ENCODE measurements around the gene HLA-DRB1.
A peak's percentile ranks its signal among the peaks of the same experiment; 100 is the strongest.

Gene HLA-DRB1

GRCh38 chr6:32617751-32618150, 28.1 kb upstream of the HLA-DRB1 start:
- FAIRE-seq: no peak

GRCh38 chr6:32615885-32616532, 26.4 kb upstream of the HLA-DRB1 start:
- no peak for TF ChIP-seq POLR2A (IDR thresholded peaks at IDR 0.05; ENCODE audit: low read depth, low read length)
- FAIRE-seq: no peak
- DNase-seq (ENCODE audit: insufficient read length, low spot score): no peak

More at GRCh38 chr6:32617751-32618150, 28.1 kb upstream of the HLA-DRB1 start:
- TF ChIP-seq POLR2A (IDR thresholded peaks at IDR 0.05; ENCODE audit: low read depth, low read length): no peak
- DNase-seq (ENCODE audit: insufficient read length, low spot score): no peak

GRCh38 chr6:32614366-32615081, 24.9 kb upstream of the HLA-DRB1 start:
- no peak for DNase-seq (ENCODE audit: insufficient read length, low spot score)
- TF ChIP-seq POLR2A (IDR thresholded peaks at IDR 0.05; ENCODE audit: low read depth, low read length): no peak
- no peak for FAIRE-seq

DNA sequence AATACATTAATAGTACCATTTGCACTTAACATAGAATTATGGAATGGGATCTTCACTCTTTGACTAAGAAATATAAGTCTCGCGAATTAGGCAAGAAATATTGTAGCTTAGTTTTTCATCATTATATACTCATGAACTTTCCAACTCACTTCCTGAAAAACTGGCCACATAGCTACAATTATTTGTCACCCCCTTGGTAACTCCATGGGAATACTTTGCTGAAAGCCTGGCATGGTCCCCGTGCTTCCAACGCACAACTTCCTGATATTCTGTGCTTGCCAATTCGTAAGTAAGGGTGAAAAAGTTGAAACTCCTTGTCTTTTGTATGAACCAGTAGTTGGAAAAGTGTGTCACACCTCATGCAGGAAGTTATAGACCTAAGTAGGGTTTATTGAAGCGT, 23.8 kb upstream of the HLA-DRB1 start:
- no peak for TF ChIP-seq POLR2A (IDR thresholded peaks at IDR 0.05; ENCODE audit: low read depth, low read length)
- no peak for FAIRE-seq
- DNase-seq (ENCODE audit: insufficient read length, low spot score): no peak

- DNase-seq (ENCODE audit: insufficient read length, low spot score) (no peak), FAIRE-seq (no peak)
- no peak for TF ChIP-seq POLR2A (IDR thresholded peaks at IDR 0.05; ENCODE audit: low read depth, low read length)
These were observed 21.1 kb upstream of the HLA-DRB1 start for GRCh38 chr6:32610682-32611296.

- peak; percentile 28 for DNase-seq (ENCODE audit: insufficient read length, low spot score)
These were observed 20.3 kb upstream of the HLA-DRB1 start for GRCh38 chr6:32609731-32610640.

DNA sequence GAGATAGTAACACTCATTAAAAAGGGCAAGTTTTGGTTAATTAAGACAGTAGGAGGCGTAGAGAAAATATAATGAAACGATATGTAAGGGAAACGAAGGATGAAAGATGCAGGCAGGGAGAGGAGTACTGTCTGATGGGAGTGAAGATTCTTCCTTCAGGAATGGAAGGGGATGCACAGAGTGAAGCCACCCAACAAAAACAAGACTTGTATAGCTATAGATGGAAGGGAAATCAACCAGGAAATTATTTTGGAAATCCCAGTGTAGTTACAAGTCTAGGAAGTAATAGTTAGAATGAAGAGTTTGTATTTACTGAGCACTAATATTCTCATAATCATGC, 19.7 kb upstream of the HLA-DRB1 start:
- DNase-seq (ENCODE audit: insufficient read length, low spot score) (no peak), FAIRE-seq (no peak)
- TF ChIP-seq POLR2A (IDR thresholded peaks at IDR 0.05; ENCODE audit: low read depth, low read length): no peak

More at GRCh38 chr6:32609731-32610640, 20.3 kb upstream of the HLA-DRB1 start:
- TF ChIP-seq POLR2A (IDR thresholded peaks at IDR 0.05; ENCODE audit: low read depth, low read length): no peak
- peak; percentile 98 for FAIRE-seq

DNA sequence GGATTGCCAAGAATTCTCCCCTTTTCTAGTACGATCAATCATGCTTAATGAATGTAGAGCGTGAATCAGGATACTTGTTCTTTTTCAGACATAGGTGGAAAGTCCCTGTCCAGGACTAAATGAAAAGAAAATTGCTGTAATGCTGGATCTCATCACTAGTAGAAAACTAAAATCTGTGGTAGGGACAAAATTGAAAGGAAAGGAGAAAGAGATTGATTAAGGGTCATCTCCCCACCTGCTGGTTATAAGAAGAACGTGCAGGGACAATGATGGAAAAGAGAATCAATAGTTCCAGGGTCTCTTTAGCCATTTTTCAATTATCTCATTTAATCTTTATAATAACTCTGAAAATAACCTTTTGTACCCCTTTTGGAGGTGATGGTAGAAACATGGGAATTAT, 18.7 kb upstream of the HLA-DRB1 start:
- no peak for DNase-seq (ENCODE audit: insufficient read length, low spot score)
- no peak for TF ChIP-seq POLR2A (IDR thresholded peaks at IDR 0.05; ENCODE audit: low read depth, low read length)
- no peak for FAIRE-seq

GRCh38 chr6:32607988-32608298, 18.3 kb upstream of the HLA-DRB1 start:
- FAIRE-seq (no peak), DNase-seq (ENCODE audit: insufficient read length, low spot score) (no peak)
- TF ChIP-seq POLR2A (IDR thresholded peaks at IDR 0.05; ENCODE audit: low read depth, low read length): no peak

- FAIRE-seq (no peak), DNase-seq (ENCODE audit: insufficient read length, low spot score) (no peak)
- no peak for TF ChIP-seq POLR2A (IDR thresholded peaks at IDR 0.05; ENCODE audit: low read depth, low read length)
These were observed 17.8 kb upstream of the HLA-DRB1 start for GRCh38 chr6:32607263-32607987.

DNA sequence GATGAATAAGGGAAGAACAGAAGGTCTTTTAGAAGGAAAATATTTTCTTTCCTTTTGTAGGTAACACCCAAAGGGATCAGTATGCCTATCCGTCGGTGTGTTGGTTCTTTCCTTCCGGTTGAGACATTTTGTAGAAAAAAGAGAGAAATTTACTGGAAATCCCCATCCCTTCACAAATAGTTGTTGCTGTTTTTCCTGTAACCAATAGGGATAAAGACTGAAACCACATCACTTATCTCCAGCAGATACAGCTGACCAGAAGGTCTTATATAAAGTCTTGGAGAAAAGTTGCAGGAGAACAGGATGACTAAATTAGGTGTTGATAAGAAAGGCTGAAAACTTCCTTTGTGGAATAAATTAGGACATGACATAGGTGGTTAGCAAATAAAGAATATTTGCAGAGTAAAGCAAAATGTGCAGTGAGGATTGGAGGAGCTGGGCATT, 14.8 kb upstream of the HLA-DRB1 start:
- no peak for DNase-seq (ENCODE audit: insufficient read length, low spot score)
- no peak for TF ChIP-seq POLR2A (IDR thresholded peaks at IDR 0.05; ENCODE audit: low read depth, low read length)
- FAIRE-seq: no peak

DNA sequence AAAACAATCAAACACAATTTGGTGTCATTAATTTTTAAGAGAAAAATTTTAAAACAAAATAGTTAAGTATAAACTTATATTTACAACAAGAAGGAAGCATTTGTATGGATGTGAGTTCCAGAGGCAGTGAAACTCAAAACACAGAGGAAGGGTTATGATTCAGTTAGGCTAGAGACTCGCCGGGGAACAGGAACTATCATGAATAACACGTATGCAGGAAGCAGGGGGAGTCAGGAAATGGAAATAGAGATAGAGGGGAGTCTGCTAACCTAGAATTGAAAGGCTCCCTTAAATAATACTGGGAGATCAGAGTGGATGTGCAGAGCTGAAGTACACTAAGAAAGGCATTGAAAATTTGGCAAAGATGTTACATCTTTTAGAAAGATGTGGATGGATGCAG, 14.2 kb upstream of the HLA-DRB1 start:
- no peak for DNase-seq (ENCODE audit: insufficient read length, low spot score)
- no peak for TF ChIP-seq POLR2A (IDR thresholded peaks at IDR 0.05; ENCODE audit: low read depth, low read length)
- FAIRE-seq: no peak

DNA sequence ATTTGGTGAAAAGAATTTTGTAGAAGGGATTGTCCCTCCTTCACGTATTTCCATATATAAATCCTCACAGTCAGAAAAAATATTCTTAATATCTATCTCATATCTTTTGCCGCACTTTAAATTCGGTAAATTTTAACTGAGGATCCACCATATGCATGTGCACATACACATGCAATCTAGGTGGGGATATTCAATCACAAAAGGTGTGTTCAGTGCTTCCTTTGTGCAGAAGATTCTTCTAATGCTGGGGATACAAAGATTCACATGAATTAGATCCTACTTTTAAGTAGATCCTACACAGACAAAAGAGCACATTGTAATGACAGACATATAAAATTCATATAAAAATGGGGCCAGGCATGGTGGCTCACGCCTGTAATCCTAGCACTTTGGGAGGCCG, 13.6 kb upstream of the HLA-DRB1 start:
- TF ChIP-seq POLR2A (IDR thresholded peaks at IDR 0.05; ENCODE audit: low read depth, low read length): no peak
- DNase-seq (ENCODE audit: insufficient read length, low spot score) (no peak), FAIRE-seq (no peak)

All from H54 (cell line).